ENCODE data around the gene FAM120B. TPM values are rescaled to one million over a fixed set of nuclear protein-coding genes. Genes with fewer than 3 reads are reported as not detected.
"Not testable (repeated sequence)": the region's sequence is repeated elsewhere in the genome, so short reads cannot be mapped to it uniquely, and the experiment has no call there.

Gene FAM120B
- polyA plus RNA-seq, 1 donor from 2014 or later, result 17.9 TPM

DNA sequence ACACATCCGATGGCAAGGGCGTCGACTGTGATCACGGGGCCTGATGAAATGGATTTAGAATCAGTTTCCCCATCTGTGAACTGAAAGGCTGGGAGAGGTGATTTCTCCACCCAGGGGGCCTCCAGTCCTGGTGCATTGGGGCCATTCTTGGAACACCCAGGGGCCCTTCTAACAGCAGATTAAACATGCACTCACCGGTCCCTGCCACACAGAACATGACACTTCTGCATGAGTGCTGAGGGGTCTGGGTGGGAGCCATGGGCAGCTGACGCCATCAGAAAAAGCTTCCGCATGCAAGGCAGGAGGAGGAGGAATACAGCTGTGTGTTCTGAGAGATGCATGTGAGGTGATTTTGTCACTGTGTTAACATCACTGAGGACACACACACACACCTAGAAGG, 42.5 kb upstream of the FAM120B start:
- TF ChIP-seq, protein P1, sequence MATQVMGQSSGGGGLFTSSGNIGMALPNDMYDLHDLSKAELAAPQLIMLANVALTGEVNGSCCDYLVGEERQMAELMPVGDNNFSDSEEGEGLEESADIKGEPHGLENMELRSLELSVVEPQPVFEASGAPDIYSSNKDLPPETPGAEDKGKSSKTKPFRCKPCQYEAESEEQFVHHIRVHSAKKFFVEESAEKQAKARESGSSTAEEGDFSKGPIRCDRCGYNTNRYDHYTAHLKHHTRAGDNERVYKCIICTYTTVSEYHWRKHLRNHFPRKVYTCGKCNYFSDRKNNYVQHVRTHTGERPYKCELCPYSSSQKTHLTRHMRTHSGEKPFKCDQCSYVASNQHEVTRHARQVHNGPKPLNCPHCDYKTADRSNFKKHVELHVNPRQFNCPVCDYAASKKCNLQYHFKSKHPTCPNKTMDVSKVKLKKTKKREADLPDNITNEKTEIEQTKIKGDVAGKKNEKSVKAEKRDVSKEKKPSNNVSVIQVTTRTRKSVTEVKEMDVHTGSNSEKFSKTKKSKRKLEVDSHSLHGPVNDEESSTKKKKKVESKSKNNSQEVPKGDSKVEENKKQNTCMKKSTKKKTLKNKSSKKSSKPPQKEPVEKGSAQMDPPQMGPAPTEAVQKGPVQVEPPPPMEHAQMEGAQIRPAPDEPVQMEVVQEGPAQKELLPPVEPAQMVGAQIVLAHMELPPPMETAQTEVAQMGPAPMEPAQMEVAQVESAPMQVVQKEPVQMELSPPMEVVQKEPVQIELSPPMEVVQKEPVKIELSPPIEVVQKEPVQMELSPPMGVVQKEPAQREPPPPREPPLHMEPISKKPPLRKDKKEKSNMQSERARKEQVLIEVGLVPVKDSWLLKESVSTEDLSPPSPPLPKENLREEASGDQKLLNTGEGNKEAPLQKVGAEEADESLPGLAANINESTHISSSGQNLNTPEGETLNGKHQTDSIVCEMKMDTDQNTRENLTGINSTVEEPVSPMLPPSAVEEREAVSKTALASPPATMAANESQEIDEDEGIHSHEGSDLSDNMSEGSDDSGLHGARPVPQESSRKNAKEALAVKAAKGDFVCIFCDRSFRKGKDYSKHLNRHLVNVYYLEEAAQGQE (IDR thresholded peaks at IDR 0.05; ENCODE audit: borderline replicate concordance), result no peak
- TF ChIP-seq EP300 (conservative IDR thresholded peaks at IDR 0.05; ENCODE audit: poor library complexity, severe bottlenecking), result no peak
- TF ChIP-seq EZH2 (IDR thresholded peaks at IDR 0.05; ENCODE audit: borderline replicate concordance, insufficient read depth, low read length, poor library complexity, severe bottlenecking), result no peak
- TF ChIP-seq RAD21 (conservative IDR thresholded peaks at IDR 0.05), result no peak
- no peak for TF ChIP-seq TAF1 (IDR thresholded peaks at IDR 0.05; ENCODE audit: low read depth)
- H3K27ac ChIP-seq (ENCODE audit: low read length), result no peak overlapping the region
- no peak overlapping the region for H3K9ac ChIP-seq (ENCODE audit: low read length)
- H3K4me3 ChIP-seq (ENCODE audit: low read length), result no peak overlapping the region
- no peaks in the 10 kb centered on the region for H4K20me1 ChIP-seq (ENCODE audit: insufficient read depth)
- no peaks in the 10 kb centered on the region for H3K9me2 ChIP-seq (ENCODE audit: insufficient read depth, low read length)
- no peaks in the 10 kb centered on the region for H3F3A ChIP-seq (ENCODE audit: insufficient read depth, low read length, poor library complexity, severe bottlenecking)
- H3K4me2 ChIP-seq (ENCODE audit: low read length), result no peak overlapping the region
- no peaks in the 10 kb centered on the region for H3K36me3 ChIP-seq (ENCODE audit: insufficient read depth, low read length)
- H3K27me3 ChIP-seq (ENCODE audit: insufficient read depth, low read depth, low read length), result no peaks in the 10 kb centered on the region
- H2AFZ ChIP-seq (ENCODE audit: low read depth, low read length), result no peak overlapping the region
- H3K79me2 ChIP-seq (replicated peaks; ENCODE audit: insufficient read depth, low read length), result no peaks in the 10 kb centered on the region
- H3K9me3 ChIP-seq (ENCODE audit: low read length), result no peaks in the 10 kb centered on the region

DNA sequence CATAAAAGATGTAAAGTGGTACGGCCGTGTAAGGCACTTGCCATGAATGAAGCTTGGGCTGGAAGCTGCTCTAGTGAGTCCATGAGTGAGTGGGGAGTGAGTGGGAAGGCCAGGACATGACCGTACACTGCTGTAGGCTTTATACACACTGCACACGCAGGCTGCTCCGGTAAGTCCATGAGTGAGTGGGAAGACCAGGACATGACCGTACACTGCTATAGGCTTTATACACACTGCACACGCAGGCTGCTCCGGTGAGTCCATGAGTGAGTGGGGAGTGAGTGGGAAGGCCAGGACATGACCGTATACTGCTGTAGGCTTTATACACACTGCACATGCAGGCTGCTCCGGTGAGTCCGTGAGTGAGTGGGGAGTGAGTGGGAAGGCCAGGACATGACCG, 41.9 kb upstream of the FAM120B start:
- not testable (repeated sequence) for H4K20me1 ChIP-seq (ENCODE audit: insufficient read depth); H3K36me3 ChIP-seq (ENCODE audit: insufficient read depth, low read length); H3K27me3 ChIP-seq (ENCODE audit: insufficient read depth, low read depth, low read length); H3K9me2 ChIP-seq (ENCODE audit: insufficient read depth, low read length); H3K9me3 ChIP-seq (ENCODE audit: low read length); H3F3A ChIP-seq (ENCODE audit: insufficient read depth, low read length, poor library complexity, severe bottlenecking); H3K4me2 ChIP-seq (ENCODE audit: low read length); H3K4me3 ChIP-seq (ENCODE audit: low read length); H3K79me2 ChIP-seq (replicated peaks; ENCODE audit: insufficient read depth, low read length); H2AFZ ChIP-seq (ENCODE audit: low read depth, low read length); H3K9ac ChIP-seq (ENCODE audit: low read length); H3K27ac ChIP-seq (ENCODE audit: low read length)

DNA sequence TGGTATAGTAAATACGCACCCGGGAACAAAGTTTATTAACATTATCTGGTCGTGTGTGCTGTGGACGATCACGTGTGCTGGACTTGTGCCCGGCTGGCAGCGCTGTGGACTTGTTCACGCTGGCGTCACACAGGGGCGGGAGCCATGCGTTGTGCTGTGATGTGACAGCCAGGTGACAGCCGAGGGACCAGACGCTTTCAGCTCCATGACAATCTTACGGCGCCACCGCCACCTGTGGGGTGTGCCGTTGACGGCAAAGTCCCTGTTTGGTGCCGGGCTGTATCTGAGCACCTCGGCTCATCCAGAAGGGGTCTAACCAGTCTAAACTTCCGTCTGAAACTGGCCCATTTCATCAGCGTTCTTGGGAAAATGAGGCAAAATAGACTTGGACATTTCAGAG, 40.9 kb upstream of the FAM120B start:
- TF ChIP-seq TAF1 (IDR thresholded peaks at IDR 0.05; ENCODE audit: low read depth) (no peak), SMC3 (conservative IDR thresholded peaks at IDR 0.05; ENCODE audit: poor library complexity) (no peak), EZH2 (IDR thresholded peaks at IDR 0.05; ENCODE audit: borderline replicate concordance, insufficient read depth, low read length, poor library complexity, severe bottlenecking) (no peak)
- TF ChIP-seq, protein P1 (IDR thresholded peaks at IDR 0.05; ENCODE audit: borderline replicate concordance), result no peak
- no peaks in the 10 kb centered on the region for H3K9me3 ChIP-seq (ENCODE audit: low read length)
- H3K9me2 ChIP-seq (ENCODE audit: insufficient read depth, low read length), result no peaks in the 10 kb centered on the region
- no peak overlapping the region for H3K4me3 ChIP-seq (ENCODE audit: low read length)
- no peaks in the 10 kb centered on the region for H3K27me3 ChIP-seq (ENCODE audit: insufficient read depth, low read depth, low read length)
- H3K27ac ChIP-seq (ENCODE audit: low read length), result no peak overlapping the region
- no peak overlapping the region for H3K4me2 ChIP-seq (ENCODE audit: low read length)
- H3K9ac ChIP-seq (ENCODE audit: low read length), result no peak overlapping the region
- no peak overlapping the region for H2AFZ ChIP-seq (ENCODE audit: low read depth, low read length)
- H3F3A ChIP-seq (ENCODE audit: insufficient read depth, low read length, poor library complexity, severe bottlenecking), result no peaks in the 10 kb centered on the region
- no peaks in the 10 kb centered on the region for H3K79me2 ChIP-seq (replicated peaks; ENCODE audit: insufficient read depth, low read length)
- H4K20me1 ChIP-seq (ENCODE audit: insufficient read depth), result no peaks in the 10 kb centered on the region
- no peaks in the 10 kb centered on the region for H3K36me3 ChIP-seq (ENCODE audit: insufficient read depth, low read length)
